Activated T-helper 17 cell treated with anti-CD3 and anti-CD28 coated beads, Interleukin-2, amount 50 U/mL, for 72 hours (primary cell): ENCODE measurements around the gene AKT1. TPM values are rescaled to one million over a fixed set of nuclear protein-coding genes. Genes with fewer than 3 reads are reported as not detected.

Experiments
- ATAC-seq: fragments of 150-1000 bp; cut with Tn5 transposase; replicated peaks from 2 replicates; pipeline ENCODE4 v1.10.0; 2021; ENCODE audit warnings: mild to moderate bottlenecking, moderate library complexity
- H3K27ac Mint-ChIP-seq: one replicate; pipeline ENCODE4 v1.8.0; 2022; ENCODE audit warnings: mixed read lengths
- H3K27me3 Mint-ChIP-seq: one replicate; pipeline ENCODE4 v1.8.0; 2022; ENCODE audit warnings: mixed read lengths
- H3K36me3 Mint-ChIP-seq: one replicate; pipeline ENCODE4 v1.8.0; 2022; ENCODE audit warnings: low read depth, mild to moderate bottlenecking, mixed read lengths
- H3K4me1 Mint-ChIP-seq: one replicate; pipeline ENCODE4 v1.8.0; 2022; ENCODE audit warnings: mixed read lengths
- H3K4me3 Mint-ChIP-seq: one replicate; pipeline ENCODE4 v1.8.0; 2022; ENCODE audit warnings: mild to moderate bottlenecking, mixed read lengths
- H3K9me3 Mint-ChIP-seq: one replicate; pipeline ENCODE4 v1.8.0; 2022; ENCODE audit warnings: mixed read lengths
- total RNA-seq, 2 donors: library from RNA; stranded (reverse); gene quantifications; one replicate each; pipeline ENCODE4 v1.2.3, GENCODE V29; 2022

AKT1 gene
- total RNA-seq, 2 donors from 2014 or later = 81.3 to 160 TPM

- H3K36me3 Mint-ChIP-seq = no peaks in the 10 kb centered on the region
- no peak for ATAC-seq
- H3K27me3 Mint-ChIP-seq = no peaks in the 10 kb centered on the region
- no peaks in the 10 kb centered on the region for H3K9me3 Mint-ChIP-seq
- no peak overlapping the region for H3K4me3 Mint-ChIP-seq
- no peak overlapping the region for H3K27ac Mint-ChIP-seq
- H3K4me1 Mint-ChIP-seq = peaks cover 5% of the 10 kb centered on the region
Measured at GRCh38 chr14:104805941-104806624, 10.5 kb upstream of the AKT1 start.

GRCh38 chr14:104805326-104805678 lies 9.8 kb upstream of the AKT1 start:
- no peaks in the 10 kb centered on the region for H3K9me3 Mint-ChIP-seq
- no peaks in the 10 kb centered on the region for H3K36me3 Mint-ChIP-seq
- ATAC-seq = no peak
- H3K4me1 Mint-ChIP-seq = peaks cover 5% of the 10 kb centered on the region
- no peak overlapping the region for H3K4me3 Mint-ChIP-seq
- H3K27ac Mint-ChIP-seq = no peak overlapping the region
- no peaks in the 10 kb centered on the region for H3K27me3 Mint-ChIP-seq

DNA sequence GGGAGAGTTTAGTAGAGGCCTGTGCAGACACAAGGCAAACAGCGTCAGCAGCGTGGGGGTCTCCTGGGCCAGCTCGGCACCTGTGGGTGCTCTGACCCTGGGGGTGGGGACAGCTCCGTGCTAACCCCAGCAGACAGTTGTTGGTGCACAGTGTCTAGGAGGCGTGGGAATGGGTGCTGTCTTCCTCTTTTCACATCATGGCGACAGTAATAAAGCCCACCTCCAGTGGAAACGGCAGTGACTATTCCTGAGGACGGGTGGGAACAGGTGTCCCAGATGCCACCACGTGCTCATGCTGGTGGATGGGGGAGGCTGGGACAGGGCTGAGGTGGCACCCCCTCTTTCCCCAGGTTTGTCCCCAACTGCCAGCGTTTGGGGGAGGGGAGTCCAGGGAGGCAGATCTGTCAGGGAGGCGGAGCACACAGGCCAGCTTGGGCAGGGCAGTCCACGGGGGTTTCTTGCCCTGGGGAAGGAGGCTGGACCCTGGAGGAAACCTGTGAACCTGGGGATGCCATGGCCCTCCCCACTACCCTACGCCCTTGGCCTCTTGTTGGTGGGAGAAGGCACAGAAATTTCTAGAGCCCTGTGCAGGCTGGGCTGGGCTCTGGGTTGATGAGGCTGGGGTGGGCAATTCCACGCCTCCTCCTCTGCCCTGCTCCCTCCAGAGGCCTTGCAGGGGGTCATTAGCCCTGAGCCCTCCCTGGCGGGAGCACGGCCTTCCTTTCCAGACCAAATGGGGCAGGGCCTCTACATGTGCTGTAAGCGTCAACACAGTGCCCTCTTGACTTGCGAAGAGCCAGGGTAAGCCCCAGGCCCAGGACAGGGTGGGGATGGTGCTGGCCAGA lies 9.2 kb upstream of the AKT1 start:
- H3K27ac Mint-ChIP-seq = no peak overlapping the region
- H3K4me3 Mint-ChIP-seq = no peak overlapping the region
- H3K36me3 Mint-ChIP-seq = no peaks in the 10 kb centered on the region
- H3K4me1 Mint-ChIP-seq = peaks cover 5% of the 10 kb centered on the region
- H3K9me3 Mint-ChIP-seq = no peaks in the 10 kb centered on the region
- ATAC-seq = no peak
- H3K27me3 Mint-ChIP-seq = no peaks in the 10 kb centered on the region

DNA sequence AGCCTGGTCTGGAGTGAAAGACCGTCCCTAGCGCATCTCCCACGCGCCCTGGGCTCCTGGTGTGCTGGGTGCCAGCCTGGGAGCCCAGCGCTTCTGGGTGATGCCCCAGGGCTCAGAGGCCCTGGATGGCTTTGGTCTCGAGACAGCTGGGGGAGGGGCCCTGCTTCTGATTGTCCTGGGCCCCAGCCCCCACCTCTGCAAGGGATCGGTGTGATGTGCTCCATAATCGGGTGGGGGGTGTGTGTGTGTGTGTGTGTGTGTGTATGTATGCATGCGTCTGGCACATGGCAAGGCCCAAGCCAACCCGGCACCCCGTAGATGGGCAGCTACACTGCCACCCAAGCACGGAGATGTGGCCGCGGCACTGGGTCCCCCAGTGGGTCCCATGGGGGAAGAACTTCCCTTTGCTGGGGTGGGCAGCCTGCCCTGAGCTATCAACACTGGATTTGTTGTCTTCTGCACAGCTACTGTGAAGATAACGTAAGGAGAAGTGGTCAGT lies 8.4 kb upstream of the AKT1 start:
- ATAC-seq = no peak
- no peaks in the 10 kb centered on the region for H3K27me3 Mint-ChIP-seq
- H3K4me1 Mint-ChIP-seq = peaks cover 5% of the 10 kb centered on the region
- no peaks in the 10 kb centered on the region for H3K9me3 Mint-ChIP-seq
- no peak overlapping the region for H3K27ac Mint-ChIP-seq
- H3K36me3 Mint-ChIP-seq = no peaks in the 10 kb centered on the region
- H3K4me3 Mint-ChIP-seq = no peak overlapping the region

DNA sequence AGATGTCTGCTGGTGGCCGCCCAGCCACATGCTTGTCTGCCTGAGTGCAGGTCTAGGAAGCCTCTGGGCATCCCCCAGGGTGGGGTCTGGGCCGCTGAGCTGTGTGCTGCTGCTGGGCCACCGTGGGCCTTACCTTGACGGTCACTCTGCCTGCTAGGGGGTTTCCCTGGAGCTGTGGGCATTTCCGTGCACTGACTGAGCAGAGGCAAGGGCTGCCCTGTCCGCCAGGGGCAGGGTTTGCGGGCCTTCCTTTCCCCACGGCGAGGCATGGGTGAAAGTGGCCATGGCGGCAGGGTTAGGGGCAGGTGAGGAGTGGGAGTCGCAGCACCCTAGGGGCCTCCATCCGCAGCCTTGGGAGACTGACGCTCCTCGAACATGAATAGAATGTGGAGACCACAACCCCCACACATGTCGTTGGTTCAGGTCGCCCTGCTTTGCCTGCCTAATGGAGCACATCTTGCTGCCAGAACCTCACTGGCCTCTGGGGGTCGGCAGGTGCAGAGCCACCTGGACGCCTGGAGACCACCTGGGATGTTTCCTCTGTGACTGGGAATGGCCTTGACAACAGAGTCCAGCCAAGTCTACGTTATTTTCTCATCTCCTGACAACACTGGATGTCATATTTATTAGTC lies 7.8 kb upstream of the AKT1 start:
- Mint-ChIP-seq H3K9me3 (no peaks in the 10 kb centered on the region), H3K4me1 (peaks cover 5% of the 10 kb centered on the region), H3K4me3 (no peak overlapping the region), H3K36me3 (no peaks in the 10 kb centered on the region), H3K27ac (no peak overlapping the region), H3K27me3 (no peaks in the 10 kb centered on the region)
- ATAC-seq = no peak

DNA sequence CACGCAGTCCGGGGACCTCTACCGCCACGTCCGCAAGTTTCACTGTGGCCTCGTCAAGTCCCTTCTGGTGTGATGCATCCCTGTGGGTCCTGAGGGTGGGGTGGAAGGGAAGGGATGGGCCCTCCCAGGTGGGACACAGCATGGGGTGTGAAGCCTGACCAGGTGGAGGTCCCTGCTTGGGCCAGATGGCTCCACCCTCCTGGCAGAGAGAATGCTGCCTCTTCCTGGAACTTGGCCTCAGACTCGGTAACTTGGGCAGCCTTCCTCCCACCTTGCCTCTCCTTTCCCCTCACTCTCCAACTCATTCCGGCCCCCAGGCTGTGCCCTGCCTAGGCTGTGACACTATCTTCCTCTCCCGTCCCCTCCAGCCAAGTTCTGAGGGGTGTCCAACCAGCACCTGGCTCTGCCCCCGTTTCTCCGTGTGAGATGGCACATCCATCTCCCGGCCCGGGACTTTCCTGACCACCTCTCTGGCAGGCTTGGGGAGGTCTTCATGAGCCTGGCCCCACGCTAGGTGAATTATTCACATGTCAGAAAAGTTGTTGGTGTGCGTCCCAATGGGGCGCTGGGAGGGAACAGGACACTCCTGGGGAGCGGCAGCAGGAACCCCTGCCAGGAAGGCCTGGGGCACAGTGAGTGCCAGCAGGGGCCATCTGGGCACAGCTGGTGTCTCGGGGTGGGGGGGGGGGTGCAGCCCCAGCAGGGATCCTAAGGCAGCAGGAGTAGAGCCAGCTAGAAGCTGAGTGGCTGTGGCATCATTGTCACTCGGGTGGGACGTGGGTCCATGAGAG lies 7.0 kb upstream of the AKT1 start:
- no peak for ATAC-seq
- Mint-ChIP-seq H3K27me3 (no peaks in the 10 kb centered on the region), H3K9me3 (no peaks in the 10 kb centered on the region), H3K27ac (no peak overlapping the region), H3K4me3 (peak overlapping the region; percentile 44), H3K36me3 (no peaks in the 10 kb centered on the region), H3K4me1 (peaks cover 5% of the 10 kb centered on the region)

- Mint-ChIP-seq H3K27me3 (no peaks in the 10 kb centered on the region), H3K4me3 (peak overlapping the region; percentile 77), H3K36me3 (no peaks in the 10 kb centered on the region), H3K27ac (no peak overlapping the region), H3K4me1 (peaks cover 5% of the 10 kb centered on the region), H3K9me3 (no peaks in the 10 kb centered on the region)
- no peak for ATAC-seq
Measured at GRCh38 chr14:104801520-104802393, 6.2 kb upstream of the AKT1 start.

GRCh38 chr14:104800771-104801519 lies 5.4 kb upstream of the AKT1 start, which contains the start of gene ZBTB42:
Gene ZBTB42 (plus strand): TSS chr14:104801101. CDS start chr14:104801198, 97 bp downstream.
- peaks cover 5% of the 10 kb centered on the region for H3K4me1 Mint-ChIP-seq
- no peaks in the 10 kb centered on the region for H3K9me3 Mint-ChIP-seq
- H3K27me3 Mint-ChIP-seq = no peaks in the 10 kb centered on the region
- H3K4me3 Mint-ChIP-seq = peak within 1 kb of the TSS; percentile 77
- no peak within 1 kb of the TSS for H3K27ac Mint-ChIP-seq
- ATAC-seq = peak; percentile 68
- no peaks in the 10 kb centered on the region for H3K36me3 Mint-ChIP-seq

GRCh38 chr14:104800015-104800770 lies 4.6 kb upstream of the AKT1 start:
- Mint-ChIP-seq H3K4me3 (peak overlapping the region; percentile 36), H3K27ac (no peak overlapping the region), H3K36me3 (no peaks in the 10 kb centered on the region), H3K4me1 (peaks cover 5% of the 10 kb centered on the region), H3K9me3 (no peaks in the 10 kb centered on the region), H3K27me3 (no peaks in the 10 kb centered on the region)
- ATAC-seq = peak; percentile 73

- H3K27me3 Mint-ChIP-seq = no peaks in the 10 kb centered on the region
- no peak for ATAC-seq
- H3K4me1 Mint-ChIP-seq = peaks cover 5% of the 10 kb centered on the region
Measured at GRCh38 chr14:104799244-104800014, 3.9 kb upstream of the AKT1 start.

DNA sequence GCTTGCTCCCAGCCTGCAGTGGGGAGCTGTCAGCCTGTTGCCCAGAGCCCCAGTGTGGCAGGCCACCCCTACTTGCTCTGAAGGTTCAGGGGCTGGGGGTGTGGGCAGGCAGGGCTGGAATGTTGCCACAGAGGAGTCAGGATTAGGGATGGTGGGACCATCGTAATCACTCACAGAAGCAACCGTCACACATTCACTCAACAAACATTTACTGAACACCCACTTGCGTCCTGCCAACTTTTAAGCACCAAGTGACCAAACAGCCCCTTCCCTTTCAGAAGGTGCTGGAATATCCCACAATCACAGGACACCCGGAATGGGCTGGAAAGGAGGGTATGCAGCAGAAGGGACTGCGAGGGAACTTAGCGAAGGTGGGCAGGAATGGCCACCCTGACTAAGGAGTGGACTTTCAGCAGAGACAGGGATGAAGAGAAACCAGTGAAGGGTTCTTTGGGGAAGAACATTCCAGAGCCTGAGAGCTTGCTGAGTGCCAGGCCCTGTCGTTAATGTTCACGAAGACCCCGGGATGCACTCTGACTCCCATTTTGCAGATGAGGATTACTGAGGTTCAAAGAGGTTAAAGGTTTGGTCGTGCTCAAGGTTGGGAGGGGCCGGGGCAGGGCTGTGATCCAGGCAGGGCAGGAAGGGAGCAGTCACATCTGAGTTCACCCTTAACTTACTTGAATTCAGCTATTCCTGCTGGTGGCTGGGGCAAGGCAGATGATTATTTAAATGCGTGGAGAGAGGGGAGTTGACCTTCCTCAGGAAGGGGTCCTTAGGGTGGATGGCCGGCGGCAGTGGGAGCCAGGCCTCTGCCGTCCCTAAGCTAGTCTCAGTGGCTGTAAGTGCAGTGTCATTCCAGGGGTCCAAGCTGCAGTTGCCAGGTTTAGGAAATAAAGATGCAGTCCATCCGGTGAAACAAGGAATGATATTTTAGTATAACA lies 3.0 kb upstream of the AKT1 start:
- peaks cover 3% of the 10 kb centered on the region for H3K4me1 Mint-ChIP-seq
- H3K9me3 Mint-ChIP-seq = no peaks in the 10 kb centered on the region
- no peak for ATAC-seq
- H3K27me3 Mint-ChIP-seq = no peaks in the 10 kb centered on the region
- H3K27ac Mint-ChIP-seq = no peak overlapping the region
- H3K4me3 Mint-ChIP-seq = peak overlapping the region; percentile 36
- H3K36me3 Mint-ChIP-seq = no peaks in the 10 kb centered on the region

More at GRCh38 chr14:104799244-104800014, 3.9 kb upstream of the AKT1 start:
- Mint-ChIP-seq H3K27ac (no peak overlapping the region), H3K4me3 (peak overlapping the region; percentile 36), H3K9me3 (no peaks in the 10 kb centered on the region), H3K36me3 (no peaks in the 10 kb centered on the region)
